Fibroblast of villous mesenchyme (primary cell): ENCODE data around the gene GPER1. TPM values are rescaled to one million over a fixed set of nuclear protein-coding genes. Genes with fewer than 3 reads are reported as not detected.

ENCODE experiments used
- DNase-seq: peaks from one replicate; pipeline ENCODE4 v3.0.0-alpha.2; 2010; ENCODE audit warnings: low read depth
- H3K4me3 ChIP-seq: 2 replicates; pipeline ENCODE4 v1.5.1; 2011; ENCODE audit warnings: low read depth, mild to moderate bottlenecking, low read length
- total RNA-seq: library from RNA; depleted of rRNA; stranded (reverse); fragments of >200 nt; gene quantifications from 2 replicates; pipeline ENCODE4 v1.2.3, GENCODE V29; 2012
- TF ChIP-seq, protein P1 (sequence below): IDR thresholded peaks from 2 replicates; pipeline ENCODE4 v1.5.1; 2012; ENCODE audit warnings: low read depth, mild to moderate bottlenecking, low read length; ENCODE audit not compliant: insufficient read depth

The GPER1 gene
- total RNA-seq, 1 donor, result 2.6 TPM

DNA sequence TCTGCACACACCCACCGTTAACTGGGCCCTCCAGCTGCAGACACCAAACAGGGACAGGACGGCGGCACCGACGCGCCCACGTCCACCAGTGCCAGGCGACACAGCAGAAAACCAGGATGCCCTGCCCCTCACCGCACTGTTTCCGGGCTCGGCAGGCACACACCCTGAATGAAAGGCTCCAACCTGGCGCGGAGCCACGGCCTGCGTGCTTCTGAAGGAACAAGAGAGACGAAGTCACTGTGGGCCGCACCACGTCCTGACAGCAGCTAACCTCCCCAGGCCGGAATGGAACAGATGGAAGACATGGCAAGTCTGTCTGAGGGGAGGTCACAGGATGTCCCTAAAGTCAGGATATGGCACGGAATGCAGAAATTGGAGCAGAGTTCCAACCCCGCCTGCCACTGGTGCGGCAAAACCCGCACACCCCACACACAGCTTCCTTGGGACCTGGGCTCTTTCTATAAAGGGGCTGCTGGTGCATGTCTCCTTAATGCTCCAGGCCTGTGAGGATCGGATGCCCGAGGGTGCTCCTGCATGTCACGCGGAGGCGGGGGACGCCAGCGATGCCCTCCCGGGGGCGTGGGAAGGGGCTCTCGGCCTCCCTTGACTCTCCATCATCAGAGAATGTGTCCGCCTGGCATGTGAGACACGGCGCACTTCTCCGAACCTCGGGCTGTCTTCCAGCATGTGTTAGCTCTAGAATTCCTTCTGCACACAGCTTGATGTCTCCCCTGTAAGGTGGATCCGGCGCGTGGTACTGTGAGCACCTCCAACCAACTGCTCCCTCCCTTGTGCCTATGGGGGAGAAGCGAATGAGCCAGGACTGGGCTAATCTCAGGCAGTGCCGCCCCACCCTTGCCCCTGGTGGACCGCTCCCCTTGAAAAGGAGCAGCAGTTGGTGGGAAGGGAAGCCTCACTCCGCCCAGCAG, 3.9 kb upstream of the GPER1 start:
- TF ChIP-seq, protein P1, sequence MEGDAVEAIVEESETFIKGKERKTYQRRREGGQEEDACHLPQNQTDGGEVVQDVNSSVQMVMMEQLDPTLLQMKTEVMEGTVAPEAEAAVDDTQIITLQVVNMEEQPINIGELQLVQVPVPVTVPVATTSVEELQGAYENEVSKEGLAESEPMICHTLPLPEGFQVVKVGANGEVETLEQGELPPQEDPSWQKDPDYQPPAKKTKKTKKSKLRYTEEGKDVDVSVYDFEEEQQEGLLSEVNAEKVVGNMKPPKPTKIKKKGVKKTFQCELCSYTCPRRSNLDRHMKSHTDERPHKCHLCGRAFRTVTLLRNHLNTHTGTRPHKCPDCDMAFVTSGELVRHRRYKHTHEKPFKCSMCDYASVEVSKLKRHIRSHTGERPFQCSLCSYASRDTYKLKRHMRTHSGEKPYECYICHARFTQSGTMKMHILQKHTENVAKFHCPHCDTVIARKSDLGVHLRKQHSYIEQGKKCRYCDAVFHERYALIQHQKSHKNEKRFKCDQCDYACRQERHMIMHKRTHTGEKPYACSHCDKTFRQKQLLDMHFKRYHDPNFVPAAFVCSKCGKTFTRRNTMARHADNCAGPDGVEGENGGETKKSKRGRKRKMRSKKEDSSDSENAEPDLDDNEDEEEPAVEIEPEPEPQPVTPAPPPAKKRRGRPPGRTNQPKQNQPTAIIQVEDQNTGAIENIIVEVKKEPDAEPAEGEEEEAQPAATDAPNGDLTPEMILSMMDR, result no peak
- no peak for DNase-seq
- H3K4me3 ChIP-seq, result no peak overlapping the region

DNA sequence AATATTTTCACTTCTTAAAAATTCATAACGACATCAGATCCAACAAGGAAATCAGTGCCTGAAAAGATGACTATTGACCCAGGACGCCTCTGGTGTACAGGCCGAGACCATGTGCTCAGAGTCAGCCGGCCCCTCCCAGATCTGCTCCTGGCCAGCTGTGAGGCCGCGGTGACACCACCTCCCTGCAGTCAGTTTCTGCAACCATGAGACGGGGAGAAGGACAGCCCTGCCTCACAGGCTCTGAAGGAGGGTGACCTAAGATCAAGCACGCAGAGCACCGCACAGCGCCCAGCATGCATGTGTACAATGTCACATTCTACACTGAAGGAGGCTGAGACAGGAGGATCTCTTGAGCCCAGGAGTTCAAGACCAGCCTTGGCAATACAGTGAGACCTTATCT, 2.6 kb upstream of the GPER1 start:
- TF ChIP-seq, protein P1, result no peak
- DNase-seq, result no peak

DNA sequence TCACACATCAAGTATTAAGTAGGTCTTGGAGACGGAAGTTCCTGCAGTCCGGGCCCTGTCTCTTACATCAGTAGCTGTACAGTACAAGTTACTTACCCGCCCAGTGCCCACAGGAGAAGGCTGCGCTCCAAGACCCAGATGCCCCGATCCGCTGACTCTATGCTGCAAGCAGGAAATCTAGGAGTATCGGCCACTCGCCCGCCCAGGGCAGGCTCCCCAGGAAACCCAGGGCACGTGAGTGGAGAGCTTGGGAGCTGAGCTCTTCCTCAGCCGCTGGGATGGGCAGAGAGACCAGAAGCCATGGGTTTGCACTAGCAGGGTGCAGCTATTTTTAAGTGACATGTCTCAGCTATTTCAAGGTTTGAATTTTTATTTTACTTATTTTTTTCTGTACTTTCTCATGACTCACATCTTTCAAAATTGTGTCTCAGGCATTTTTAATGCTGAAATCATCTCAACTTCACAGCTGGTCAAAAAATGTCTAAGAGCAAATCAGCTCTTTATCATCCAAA, 1.9 kb upstream of the GPER1 start:
- H3K4me3 ChIP-seq, result no peak overlapping the region
- DNase-seq, result no peak
- TF ChIP-seq, protein P1, result no peak

More for the DNA sequence above, 2.6 kb upstream of the GPER1 start:
- no peak overlapping the region for H3K4me3 ChIP-seq

DNA sequence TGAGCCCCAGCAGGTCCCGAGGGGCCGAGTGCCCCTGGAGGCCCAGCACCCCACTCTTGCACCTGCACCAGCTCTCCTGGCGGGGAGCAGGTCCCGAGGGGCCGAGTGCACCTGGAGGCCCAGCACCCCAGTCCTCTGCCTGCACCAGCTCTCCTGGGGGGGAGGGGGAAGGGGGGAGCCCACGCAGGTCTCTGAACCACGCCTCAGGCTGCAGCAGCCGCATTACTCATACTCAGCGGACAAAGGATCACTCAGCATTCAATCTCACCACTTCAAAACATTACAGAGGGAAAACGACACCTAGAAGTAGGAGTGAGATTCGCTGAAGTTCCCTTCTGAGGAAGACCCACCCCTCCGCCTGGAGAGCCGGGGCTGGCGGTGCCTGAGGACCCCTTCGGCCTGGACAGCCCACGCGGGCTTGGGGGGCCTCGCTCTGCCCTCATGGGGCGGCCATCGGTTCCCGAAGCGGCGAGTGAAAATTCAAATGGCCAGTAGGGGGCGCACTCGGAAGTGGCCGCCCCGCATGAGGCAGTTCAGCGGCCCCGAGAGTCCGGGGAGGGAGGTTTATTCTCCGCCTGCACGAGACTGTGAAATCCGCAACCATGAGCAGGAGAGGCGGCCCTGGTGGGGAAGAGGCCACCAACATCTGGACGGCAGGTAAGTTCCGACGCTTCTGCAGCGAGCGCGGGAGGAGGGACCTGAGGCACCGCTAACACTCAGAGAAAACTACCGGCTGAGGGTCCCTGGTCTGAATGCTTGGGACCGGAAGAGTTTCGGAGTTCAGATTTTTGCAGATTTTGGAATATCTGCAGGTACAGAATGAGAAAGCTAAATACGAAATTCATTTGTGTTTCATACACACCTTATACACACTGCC, 1.1 kb upstream of the GPER1 start:
- peak; percentile 66 for DNase-seq
- TF ChIP-seq, protein P1, result peak; percentile 78

DNA sequence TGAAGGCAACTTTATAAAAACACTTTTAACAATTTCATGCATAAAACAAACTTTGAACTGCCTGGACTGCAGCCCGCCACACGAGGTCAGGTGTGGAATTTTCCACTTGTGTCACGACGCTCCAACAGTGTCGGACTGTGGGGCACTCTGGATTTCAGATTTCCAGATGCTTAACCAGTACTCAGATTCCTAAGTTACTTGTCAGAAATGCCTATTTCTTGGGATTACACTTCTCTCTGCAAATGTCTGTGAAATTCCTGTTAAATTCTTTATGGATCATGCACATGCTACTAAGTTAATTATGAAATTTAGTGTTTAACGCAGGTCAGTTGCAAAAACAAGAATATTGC, 473 bp upstream of the GPER1 start:
- peak overlapping the region; percentile 63 for H3K4me3 ChIP-seq
- TF ChIP-seq, protein P1, result no peak

More for the DNA sequence above, 1.1 kb upstream of the GPER1 start:
- H3K4me3 ChIP-seq, result peak overlapping the region; percentile 63

DNA sequence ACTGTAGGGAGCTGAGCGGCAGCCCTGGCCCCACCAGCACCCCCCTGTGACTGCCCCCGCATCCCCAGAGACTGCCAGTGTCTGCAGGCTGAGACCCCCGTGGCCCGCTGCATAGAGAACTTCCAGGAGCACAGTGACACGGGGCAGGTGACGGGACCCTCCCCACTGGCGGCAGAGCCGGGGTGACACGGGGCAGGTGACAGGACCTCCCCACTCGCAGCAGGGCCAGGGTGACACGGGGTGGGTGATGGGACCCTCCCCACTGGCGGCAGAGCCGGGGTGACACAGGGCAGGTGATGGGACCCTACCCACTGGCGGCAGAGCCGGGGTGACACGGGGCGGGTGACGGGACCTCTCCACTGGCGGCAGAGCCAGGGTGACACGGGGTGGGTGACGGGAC, 2.3 kb downstream of the GPER1 start:
- no peak for DNase-seq
- no peak overlapping the region for H3K4me3 ChIP-seq
- TF ChIP-seq, protein P1, result no peak

More for the DNA sequence above, 473 bp upstream of the GPER1 start:
- DNase-seq, result peak; percentile 53
